GM12801 (cell line): Measurements from ENCODE around the gene MEX3A.

Source experiments
- CTCF ChIP-seq: IDR thresholded peaks from one replicate; pipeline ENCODE4 v1.5.1; 2011; ENCODE audit warnings: control low read depth; ENCODE audit not compliant: insufficient read length; ENCODE audit errors: extremely low read depth

Gene MEX3A

GRCh38 chr1:156106624-156107488 is 24.6 kb upstream of the MEX3A start:
- no peak for TF ChIP-seq CTCF

GRCh38 chr1:156104861-156105832 is 22.9 kb upstream of the MEX3A start:
- no peak for TF ChIP-seq CTCF

- no peak for TF ChIP-seq CTCF
Measured at GRCh38 chr1:156104065-156104810, 22.0 kb upstream of the MEX3A start.

GRCh38 chr1:156103521-156103947 is 21.3 kb upstream of the MEX3A start:
- no peak for TF ChIP-seq CTCF

GRCh38 chr1:156102633-156103511 is 20.6 kb upstream of the MEX3A start:
- no peak for TF ChIP-seq CTCF

GRCh38 chr1:156101880-156102279 is 19.6 kb upstream of the MEX3A start:
- no peak for TF ChIP-seq CTCF
